PC-9 (cell line): ENCODE results near the gene ROGDI. TPM values are rescaled to one million over a fixed set of nuclear protein-coding genes. Genes with fewer than 3 reads are reported as not detected.

Experiments
- BruUV-seq: library from RNA; stranded (reverse); fragments of 400-500 nt; replicated peaks from 2 replicates; lab custom pipeline; 2021; lab: Mats Ljungman, UMichigan
- CTCF ChIA-PET: fragments of 300-600 bp; sonication (Branson Sonifier 250); formaldehyde crosslinking; loops from one replicate; lab custom pipeline; 2022; ENCODE audit warnings: antibody characterized with exemption; lab: Charles Lee
- POLR2A ChIA-PET: fragments of 300-600 bp; sonication (Branson Sonifier 250); formaldehyde crosslinking; loops from one replicate; lab custom pipeline; 2022; ENCODE audit warnings: antibody characterized with exemption; ENCODE audit not compliant: unreplicated experiment; lab: Charles Lee
- DNase-seq, 2 experiments: peaks; one replicate each; pipeline versions ENCODE4 v3.0.0 to v3.0.0-alpha.2; 2015 to 2022; ENCODE audit warnings: mixed read lengths in 1 of 2
- H2AFZ ChIP-seq: fragments of 200-600 bp; sonication (generic); 2 replicates; pipeline ENCODE4 v1.8.1; 2017; ENCODE audit warnings: antibody characterized with exemption
- H3F3A ChIP-seq: fragments of 200-600 bp; sonication (generic); 2 replicates; pipeline ENCODE4 v1.8.1; 2017; ENCODE audit warnings: antibody characterized with exemption, mild to moderate bottlenecking, low read depth; ENCODE audit not compliant: insufficient read depth
- H3K27ac ChIP-seq: fragments of 200-600 bp; sonication (generic); 2 replicates; pipeline ENCODE4 v1.6.1; 2016; ENCODE audit warnings: mixed run types
- H3K27me3 ChIP-seq: fragments of 200-600 bp; sonication (generic); 2 replicates; pipeline ENCODE4 v1.6.1; 2016; ENCODE audit warnings: low read depth, mixed run types; ENCODE audit not compliant: insufficient read depth
- H3K36me3 ChIP-seq: fragments of 200-600 bp; sonication (generic); 2 replicates; pipeline ENCODE4 v1.6.1; 2016; ENCODE audit warnings: low read depth, mixed run types
- H3K4me1 ChIP-seq: fragments of 200-600 bp; sonication (generic); replicated peaks from 2 replicates; pipeline ENCODE4 v1.6.1; 2016; ENCODE audit warnings: mixed run types; ENCODE audit not compliant: insufficient read depth
- H3K4me2 ChIP-seq: fragments of 200-600 bp; sonication (generic); 2 replicates; pipeline ENCODE4 v1.6.1; 2017; ENCODE audit warnings: mixed run types
- H3K4me3 ChIP-seq: fragments of 200-600 bp; sonication (generic); 2 replicates; pipeline ENCODE4 v1.6.1; 2016; ENCODE audit warnings: mixed run types
- H3K79me2 ChIP-seq: fragments of 200-600 bp; sonication (generic); 2 replicates; pipeline ENCODE4 v1.6.1; 2017; ENCODE audit warnings: low read depth, mixed run types
- H3K9me2 ChIP-seq: fragments of 200-600 bp; sonication (generic); 2 replicates; pipeline ENCODE4 v1.8.1; 2017; ENCODE audit warnings: mild to moderate bottlenecking; ENCODE audit not compliant: insufficient read depth
- H3K9me3 ChIP-seq: fragments of 200-600 bp; sonication (generic); 2 replicates; pipeline ENCODE4 v1.8.1; 2016; ENCODE audit warnings: low read depth; ENCODE audit not compliant: insufficient read depth
- H4K20me1 ChIP-seq: fragments of 200-600 bp; sonication (generic); 2 replicates; pipeline ENCODE4 v1.8.1; 2017; ENCODE audit not compliant: insufficient read depth
- CTCF ChIP-seq: fragments of 200-600 bp; sonication (generic); conservative IDR thresholded peaks from 2 replicates; pipeline ENCODE4 v1.6.1; 2017; ENCODE audit warnings: mixed run types, antibody characterized with exemption, mild to moderate bottlenecking, moderate library complexity
- EZH2 ChIP-seq: fragments of 200-600 bp; sonication (generic); IDR thresholded peaks from 2 replicates; pipeline ENCODE4 v1.8.0; 2017; ENCODE audit warnings: antibody characterized with exemption, low read depth
- intact Hi-C: fragments of 100-400 bp; cut with micrococcal nuclease; formaldehyde crosslinking; loops from one replicate; pipeline ENCODE4 v1.10.0; 2022; ENCODE audit not compliant: unreplicated experiment
- total RNA-seq: library from RNA; stranded (reverse); gene quantifications from 2 replicates; pipeline ENCODE4 v1.2.3, GENCODE V29; 2021

ROGDI gene
- total RNA-seq, 1 experiment from 2014 or later: 40.8 TPM

DNA sequence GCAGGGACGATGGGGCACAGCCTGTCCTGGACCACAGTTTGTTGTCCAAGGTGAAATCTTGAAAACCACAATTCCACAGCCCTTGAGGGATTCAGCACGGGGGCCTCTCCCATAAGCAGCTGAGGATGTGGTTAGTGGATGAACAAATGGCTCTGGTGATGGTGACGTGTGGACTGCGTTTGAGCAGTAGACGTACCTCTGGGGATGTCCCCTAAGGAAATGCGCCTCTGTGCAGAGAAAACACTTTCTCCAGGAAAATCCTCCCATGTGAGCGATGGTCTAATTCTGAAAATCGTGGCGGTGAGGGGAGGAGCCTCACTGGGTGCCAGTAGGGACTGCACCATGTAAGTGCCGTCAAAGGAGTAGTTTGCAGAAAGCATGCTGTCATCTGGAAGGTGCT lies 11.6 kb downstream of the ROGDI start:
- H3K36me3 ChIP-seq: no peaks in the 10 kb centered on the region
- H3K9me2 ChIP-seq: no peaks in the 10 kb centered on the region
- TF ChIP-seq EZH2 (no peak), CTCF (no peak)
- H4K20me1 ChIP-seq: no peaks in the 10 kb centered on the region
- no peak overlapping the region for H3K27ac ChIP-seq
- H3K79me2 ChIP-seq: peaks cover 6% of the 10 kb centered on the region; the same call in 1 of the 2 replicates
- H3K9me3 ChIP-seq: no peaks in the 10 kb centered on the region
- H3K4me2 ChIP-seq: no peak overlapping the region
- no peak overlapping the region for H2AFZ ChIP-seq
- POLR2A ChIA-PET: no interaction called here
- H3K4me1 ChIP-seq: peaks cover 38% of the 10 kb centered on the region
- peaks cover 23% of the 10 kb centered on the region; the same call in 1 of the 2 replicates for H3F3A ChIP-seq
- intact Hi-C loops: no loop called here
- no peak overlapping the region for H3K4me3 ChIP-seq
- CTCF ChIA-PET: interaction anchor here (0.6 kb wide), 1 partner anchor 67 kb away, joined by 5 read pairs; no protein-coding TSS in a partner anchor
- BruUV-seq: no TSS peak
- H3K27me3 ChIP-seq: no peaks in the 10 kb centered on the region
- no peak for DNase-seq

GRCh38 chr16:4790261-4790660 lies 12.2 kb downstream of the ROGDI start:
- peaks cover under 1% of the 10 kb centered on the region; the same call in 1 of the 2 replicates for H3K79me2 ChIP-seq
- H3K36me3 ChIP-seq: no peaks in the 10 kb centered on the region
- no TSS peak for BruUV-seq
- H3K27ac ChIP-seq: peak overlapping the region; percentile 76
- POLR2A ChIA-PET: interaction anchor here (0.7 kb wide), 1 partner anchor 44 kb away, joined by 5 read pairs; no protein-coding TSS in a partner anchor
- intact Hi-C loops: no loop called here
- H3K9me3 ChIP-seq: no peaks in the 10 kb centered on the region
- no peaks in the 10 kb centered on the region for H4K20me1 ChIP-seq
- no peak for TF ChIP-seq CTCF
- no peaks in the 10 kb centered on the region for H3K9me2 ChIP-seq
- peaks cover 38% of the 10 kb centered on the region for H3K4me1 ChIP-seq
- DNase-seq: peak; percentile 30 to 63
- H3K4me2 ChIP-seq: peak overlapping the region; percentile 67
- H2AFZ ChIP-seq: peak overlapping the region; percentile 66
- CTCF ChIA-PET: interaction anchor here (0.6 kb wide), 1 partner anchor 66 kb away, joined by 5 read pairs; no protein-coding TSS in a partner anchor
- no peak overlapping the region for H3K4me3 ChIP-seq
- no peaks in the 10 kb centered on the region for H3K27me3 ChIP-seq
- H3F3A ChIP-seq: peaks cover 20% of the 10 kb centered on the region; the same call in 1 of the 2 replicates

DNA sequence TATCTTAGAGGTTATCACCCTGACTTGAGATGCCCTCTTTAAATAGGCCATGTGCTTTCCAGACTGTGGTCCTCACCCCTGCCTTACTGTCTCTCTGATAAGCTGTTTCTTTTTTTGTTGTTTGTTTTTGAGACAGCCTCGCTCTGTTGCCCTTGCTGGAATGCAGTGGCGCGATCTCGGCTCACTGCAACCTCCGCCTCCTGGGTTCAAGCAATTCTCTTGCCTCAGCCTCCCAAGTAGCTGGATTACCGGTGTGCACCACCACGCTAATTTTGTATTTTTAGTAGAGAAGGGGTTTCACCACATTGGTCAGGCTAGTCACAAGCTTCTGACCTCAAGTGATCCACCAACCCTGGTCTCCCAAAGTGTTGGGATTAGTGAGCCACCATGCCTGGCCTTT lies 13.5 kb downstream of the ROGDI start:
- no peaks in the 10 kb centered on the region for H3K79me2 ChIP-seq
- H3K27me3 ChIP-seq: no peaks in the 10 kb centered on the region
- no peaks in the 10 kb centered on the region for H3K9me3 ChIP-seq
- no peak overlapping the region for H2AFZ ChIP-seq
- no peak overlapping the region for H3K4me2 ChIP-seq
- ChIA-PET CTCF (interaction anchor here (0.7 kb wide), 1 partner anchor 43 kb away, joined by 4 read pairs; no protein-coding TSS in a partner anchor), POLR2A (interaction anchor here (0.7 kb wide), 1 partner anchor 10 kb away, joined by 3 read pairs; no protein-coding TSS in a partner anchor)
- TF ChIP-seq EZH2: no peak
- no peak for TF ChIP-seq CTCF
- H3K27ac ChIP-seq: no peak overlapping the region
- no peaks in the 10 kb centered on the region for H3K9me2 ChIP-seq
- intact Hi-C loops: no loop called here
- no peak overlapping the region for H3K4me3 ChIP-seq
- no peak for DNase-seq
- H3K36me3 ChIP-seq: no peaks in the 10 kb centered on the region
- peaks cover 20% of the 10 kb centered on the region; the same call in 1 of the 2 replicates for H3F3A ChIP-seq
- no TSS peak for BruUV-seq
- H3K4me1 ChIP-seq: peaks cover 32% of the 10 kb centered on the region
- H4K20me1 ChIP-seq: no peaks in the 10 kb centered on the region
